ENCODE data around the gene HOPX. TPM values are rescaled to one million over a fixed set of nuclear protein-coding genes. Genes with fewer than 3 reads are reported as not detected.

The HOPX gene
- total and polyA plus RNA-seq, 4 donors: 0.51 to 20.4 (median 5.2) TPM

GRCh38 chr4:56692576-56692975 lies 11.5 kb upstream of the HOPX start:
- Histone ChIP-seq H3K27ac (ENCODE audit: low read depth in 1 of 2, low read length in 2 of 2) (no peak overlapping the region), H3K9me3 (ENCODE audit: control insufficient read depth, low read length) (no peaks in the 10 kb centered on the region), H3K36me3 (ENCODE audit: control insufficient read depth in 1 of 2, insufficient read depth in 2 of 2, low read length in 1 of 2) (no peaks in the 10 kb centered on the region), H3K4me3 (ENCODE audit: low read length in 2 of 2) (no peak overlapping the region), H3K4me1 (ENCODE audit: control insufficient read depth in 1 of 2, insufficient read depth in 2 of 2, low read length in 2 of 2) (no peaks in the 10 kb centered on the region), H3K27me3 (ENCODE audit: control insufficient read depth in 1 of 2, insufficient read depth in 2 of 2, low read length in 1 of 2) (no peaks in the 10 kb centered on the region)
- 39 to 47% methylated on average over 4 of the region's 4 CpGs for WGBS, 2 donors
- intact Hi-C loops (cut with DNase I): no loop called here
- DNase-seq (no peak), ATAC-seq (ENCODE audit: low FRiP score) (no peak)

GRCh38 chr4:56691425-56691824 lies 10.3 kb upstream of the HOPX start:
- no peaks in the 10 kb centered on the region for H3K4me1 ChIP-seq (ENCODE audit: control insufficient read depth in 1 of 2, insufficient read depth in 2 of 2, low read length in 2 of 2)
- H3K36me3 ChIP-seq (ENCODE audit: control insufficient read depth in 1 of 2, insufficient read depth in 2 of 2, low read length in 1 of 2): no peaks in the 10 kb centered on the region
- 59 to 64% methylated on average over 3 of the region's 3 CpGs for WGBS, 2 donors
- no peaks in the 10 kb centered on the region for H3K9me3 ChIP-seq (ENCODE audit: control insufficient read depth, low read length)
- intact Hi-C loops (cut with DNase I): no loop called here
- ATAC-seq (ENCODE audit: low FRiP score): no peak
- no peak for DNase-seq
- no peak overlapping the region for H3K4me3 ChIP-seq (ENCODE audit: low read length in 2 of 2)
- H3K27ac ChIP-seq (ENCODE audit: low read depth in 1 of 2, low read length in 2 of 2): no peak overlapping the region
- no peaks in the 10 kb centered on the region for H3K27me3 ChIP-seq (ENCODE audit: control insufficient read depth in 1 of 2, insufficient read depth in 2 of 2, low read length in 1 of 2)

GRCh38 chr4:56690393-56690792 lies 9.3 kb upstream of the HOPX start:
- ATAC-seq (ENCODE audit: low FRiP score) (no peak), DNase-seq (no peak)
- 68 to 78% methylated on average over 1 of the region's 1 CpG for WGBS, 2 donors
- intact Hi-C loops (cut with DNase I): no loop called here
- Histone ChIP-seq H3K9me3 (ENCODE audit: control insufficient read depth, low read length) (no peaks in the 10 kb centered on the region), H3K4me3 (ENCODE audit: low read length in 2 of 2) (no peak overlapping the region), H3K4me1 (ENCODE audit: control insufficient read depth in 1 of 2, insufficient read depth in 2 of 2, low read length in 2 of 2) (no peaks in the 10 kb centered on the region), H3K36me3 (ENCODE audit: control insufficient read depth in 1 of 2, insufficient read depth in 2 of 2, low read length in 1 of 2) (no peaks in the 10 kb centered on the region), H3K27ac (ENCODE audit: low read depth in 1 of 2, low read length in 2 of 2) (no peak overlapping the region), H3K27me3 (ENCODE audit: control insufficient read depth in 1 of 2, insufficient read depth in 2 of 2, low read length in 1 of 2) (no peaks in the 10 kb centered on the region)

DNA sequence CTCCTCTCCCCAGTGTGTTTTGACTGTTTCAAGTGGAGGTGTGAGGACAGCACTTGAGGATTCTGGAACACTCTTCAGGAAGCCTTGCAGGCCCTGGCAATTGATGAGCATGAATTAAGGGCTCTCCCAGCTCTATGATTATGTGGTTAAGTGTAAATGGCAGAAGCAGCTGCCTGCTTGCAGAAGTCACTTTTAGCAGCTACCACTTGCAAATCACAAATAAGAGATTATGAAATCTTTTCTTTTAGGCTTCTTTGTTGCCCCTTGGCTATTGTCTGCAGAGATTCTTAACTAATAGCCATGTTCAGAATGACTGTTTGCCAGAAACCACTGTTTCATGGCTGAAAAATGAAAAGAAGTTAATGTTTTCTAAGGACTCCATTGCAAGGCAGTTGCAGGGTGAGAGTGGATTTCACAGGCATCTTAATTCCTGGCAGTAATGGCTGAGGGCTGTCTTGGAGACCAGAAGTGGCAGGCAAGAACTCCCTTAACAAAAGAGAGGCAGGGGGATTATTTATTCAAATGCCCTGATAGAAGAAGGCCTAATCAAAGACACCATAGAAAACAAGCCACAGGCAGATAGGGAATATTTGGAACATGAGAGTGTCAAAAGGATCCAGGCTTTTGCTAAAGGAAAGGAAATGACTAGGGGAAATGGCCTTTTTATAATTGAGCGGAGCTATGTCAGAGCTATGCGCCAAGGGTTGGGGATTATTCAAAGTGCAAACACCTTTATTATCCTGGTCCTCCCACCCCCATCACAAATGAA lies 8.3 kb upstream of the HOPX start:
- H3K27me3 ChIP-seq (ENCODE audit: control insufficient read depth in 1 of 2, insufficient read depth in 2 of 2, low read length in 1 of 2): no peaks in the 10 kb centered on the region
- H3K36me3 ChIP-seq (ENCODE audit: control insufficient read depth in 1 of 2, insufficient read depth in 2 of 2, low read length in 1 of 2): no peaks in the 10 kb centered on the region
- no peak for ATAC-seq (ENCODE audit: low FRiP score)
- 90 to 92% methylated on average over 2 of the region's 2 CpGs for WGBS, 2 donors
- intact Hi-C loops (cut with DNase I): no loop called here
- H3K4me1 ChIP-seq (ENCODE audit: control insufficient read depth in 1 of 2, insufficient read depth in 2 of 2, low read length in 2 of 2): no peaks in the 10 kb centered on the region
- H3K4me3 ChIP-seq (ENCODE audit: low read length in 2 of 2): no peak overlapping the region
- no peaks in the 10 kb centered on the region for H3K9me3 ChIP-seq (ENCODE audit: control insufficient read depth, low read length)
- no peak overlapping the region for H3K27ac ChIP-seq (ENCODE audit: low read depth in 1 of 2, low read length in 2 of 2)
- no peak for DNase-seq

DNA sequence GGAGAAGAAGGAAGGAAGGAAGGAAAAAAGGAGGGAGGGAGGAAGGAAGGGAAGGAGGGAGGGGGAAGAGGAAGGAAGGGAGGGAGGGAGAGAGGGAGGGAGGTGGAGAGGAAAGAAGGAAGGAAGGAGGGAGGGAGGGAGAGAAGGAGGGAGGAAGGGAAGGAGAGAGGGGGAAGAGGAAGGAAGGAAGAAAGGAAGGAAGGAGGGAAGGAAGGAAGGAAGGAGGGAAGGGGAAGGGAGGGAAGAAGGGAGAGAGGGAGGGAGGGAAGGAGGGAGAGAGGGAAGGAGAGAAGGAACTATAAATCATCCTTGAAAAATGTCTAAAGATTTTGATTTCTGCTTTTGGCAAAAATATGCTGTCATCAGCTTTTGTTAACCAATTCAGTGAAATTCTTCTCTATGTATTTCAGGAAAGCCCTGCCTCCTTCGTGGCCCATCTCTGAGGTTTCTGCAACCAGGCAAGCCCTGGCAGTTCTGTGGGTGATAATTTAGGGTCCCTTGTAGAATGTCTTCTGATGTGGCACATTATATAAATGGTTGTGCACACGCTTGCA lies 7.1 kb upstream of the HOPX start:
- Histone ChIP-seq H3K4me1 (ENCODE audit: control insufficient read depth in 1 of 2, insufficient read depth in 2 of 2, low read length in 2 of 2) (no peaks in the 10 kb centered on the region), H3K36me3 (ENCODE audit: control insufficient read depth in 1 of 2, insufficient read depth in 2 of 2, low read length in 1 of 2) (no peaks in the 10 kb centered on the region), H3K9me3 (ENCODE audit: control insufficient read depth, low read length) (no peaks in the 10 kb centered on the region), H3K27ac (ENCODE audit: low read depth in 1 of 2, low read length in 2 of 2) (no peak overlapping the region), H3K4me3 (ENCODE audit: low read length in 2 of 2) (no peak overlapping the region), H3K27me3 (ENCODE audit: control insufficient read depth in 1 of 2, insufficient read depth in 2 of 2, low read length in 1 of 2) (no peaks in the 10 kb centered on the region)
- no peak for ATAC-seq (ENCODE audit: low FRiP score)
- WGBS, 2 donors: 73 to 76% methylated on average over 2 of the region's 2 CpGs
- DNase-seq: no peak
- intact Hi-C loops (cut with DNase I): no loop called here

DNA sequence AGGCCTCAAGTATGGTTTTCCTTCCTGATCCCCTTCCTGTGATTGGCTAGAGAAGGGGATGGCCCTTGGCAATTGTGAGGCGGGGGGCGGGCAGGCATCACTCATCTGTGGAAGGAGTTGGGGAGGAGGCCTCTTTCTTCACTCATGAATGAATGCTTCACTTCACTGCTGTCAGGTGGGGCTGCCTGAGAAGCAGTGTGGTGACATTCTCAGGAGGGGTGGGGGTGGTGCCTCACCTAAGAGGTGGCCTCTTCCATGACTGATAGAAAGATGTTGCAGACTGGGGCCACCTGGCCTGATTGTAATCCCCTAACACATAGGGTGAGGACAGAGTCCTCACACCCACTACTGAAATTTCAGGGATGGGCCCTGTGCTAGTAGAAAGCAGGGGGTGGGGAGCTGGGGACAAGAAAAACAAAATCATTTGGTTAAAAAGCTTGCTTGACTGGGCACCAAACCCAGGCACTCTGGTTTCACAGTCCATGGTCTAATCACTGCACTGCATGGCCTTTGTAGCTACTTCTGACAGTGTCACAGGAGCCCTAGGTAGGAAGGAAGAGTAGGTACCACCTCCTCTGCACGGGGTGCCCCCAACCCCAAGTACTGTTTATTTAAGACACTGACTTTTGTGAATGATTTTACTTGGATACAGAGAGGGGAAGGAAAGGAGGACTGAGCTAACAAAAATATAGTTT lies 5.6 kb upstream of the HOPX start:
- no peaks in the 10 kb centered on the region for H3K4me1 ChIP-seq (ENCODE audit: control insufficient read depth in 1 of 2, insufficient read depth in 2 of 2, low read length in 2 of 2)
- DNase-seq: no peak
- no peak overlapping the region for H3K27ac ChIP-seq (ENCODE audit: low read depth in 1 of 2, low read length in 2 of 2)
- ATAC-seq (ENCODE audit: low FRiP score): no peak
- H3K4me3 ChIP-seq (ENCODE audit: low read length in 2 of 2): no peak overlapping the region
- intact Hi-C loops (cut with DNase I): no loop called here
- H3K27me3 ChIP-seq (ENCODE audit: control insufficient read depth in 1 of 2, insufficient read depth in 2 of 2, low read length in 1 of 2): no peaks in the 10 kb centered on the region
- H3K9me3 ChIP-seq (ENCODE audit: control insufficient read depth, low read length): no peaks in the 10 kb centered on the region
- WGBS, 2 donors: 83 to 90% methylated on average over 3 of the region's 3 CpGs
- H3K36me3 ChIP-seq (ENCODE audit: control insufficient read depth in 1 of 2, insufficient read depth in 2 of 2, low read length in 1 of 2): no peaks in the 10 kb centered on the region

DNA sequence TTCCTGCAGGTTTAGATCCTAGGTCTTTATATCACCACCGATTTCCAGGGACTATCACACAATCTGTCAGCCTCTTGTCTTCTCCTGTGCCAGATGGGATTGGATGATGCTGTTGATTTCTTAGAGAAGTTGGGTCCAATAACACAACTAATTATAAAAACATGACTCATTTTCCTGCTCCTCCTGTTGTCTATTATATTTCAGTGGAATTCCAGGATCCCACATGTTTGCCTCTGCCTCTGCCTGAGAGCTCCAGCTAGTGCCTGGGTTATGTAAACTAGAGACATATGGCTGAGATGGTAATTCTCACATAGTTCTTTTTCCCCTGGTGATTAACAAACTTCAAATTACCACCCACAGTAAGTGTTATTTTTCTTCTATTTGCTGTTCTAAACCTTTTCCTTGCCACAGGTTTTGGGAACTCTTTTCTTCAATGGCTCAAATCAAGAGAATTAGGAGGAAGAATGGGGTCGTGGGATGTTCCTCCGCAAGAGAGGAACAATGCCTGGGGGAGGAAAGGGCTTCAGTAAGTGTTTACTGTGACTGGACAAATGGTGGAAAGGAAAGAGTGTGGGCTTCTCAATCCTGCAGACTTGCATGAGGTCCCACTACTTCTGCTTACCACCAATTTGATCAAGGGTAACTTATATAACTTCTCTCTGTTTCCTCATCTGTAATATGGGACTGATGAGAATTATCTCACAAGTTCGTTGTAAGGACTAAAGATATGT lies 3.4 kb upstream of the HOPX start:
- no peak overlapping the region for H3K4me3 ChIP-seq (ENCODE audit: low read length in 2 of 2)
- ATAC-seq (ENCODE audit: low FRiP score) (no peak), DNase-seq (no peak)
- H3K27ac ChIP-seq (ENCODE audit: low read depth in 1 of 2, low read length in 2 of 2): no peak overlapping the region
- intact Hi-C loops (cut with DNase I): no loop called here
- no peaks in the 10 kb centered on the region for H3K9me3 ChIP-seq (ENCODE audit: control insufficient read depth, low read length)
- no peaks in the 10 kb centered on the region for H3K4me1 ChIP-seq (ENCODE audit: control insufficient read depth in 1 of 2, insufficient read depth in 2 of 2, low read length in 2 of 2)
- WGBS, 2 donors: 76 to 79% methylated on average over 4 of the region's 4 CpGs
- H3K27me3 ChIP-seq (ENCODE audit: control insufficient read depth in 1 of 2, insufficient read depth in 2 of 2, low read length in 1 of 2): no peaks in the 10 kb centered on the region
- no peaks in the 10 kb centered on the region for H3K36me3 ChIP-seq (ENCODE audit: control insufficient read depth in 1 of 2, insufficient read depth in 2 of 2, low read length in 1 of 2)

DNA sequence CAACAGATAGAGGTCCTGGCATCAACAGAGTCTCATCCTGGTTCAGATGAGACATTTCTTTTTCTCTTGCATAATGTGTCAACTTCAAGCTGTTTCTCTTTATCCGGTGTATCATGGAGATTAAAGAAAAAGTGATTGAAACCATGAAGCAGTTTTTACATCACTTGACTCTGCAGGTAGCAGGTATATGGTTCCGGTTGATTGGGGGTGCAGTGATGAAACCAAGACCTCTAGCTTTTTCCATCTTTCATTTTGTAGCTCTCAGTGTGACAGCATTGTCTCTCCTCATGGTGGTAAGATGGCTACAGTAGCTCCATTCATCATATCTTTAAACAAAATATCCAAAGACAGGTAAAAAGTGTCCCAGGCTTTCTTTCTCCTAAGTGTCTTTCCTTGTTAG lies 2.4 kb upstream of the HOPX start:
- no peak for ATAC-seq (ENCODE audit: low FRiP score)
- 96 to 98% methylated on average over 2 of the region's 2 CpGs for WGBS, 2 donors

More for the DNA sequence above, 2.4 kb upstream of the HOPX start:
- Histone ChIP-seq H3K4me3 (ENCODE audit: low read length in 2 of 2) (no peak overlapping the region), H3K36me3 (ENCODE audit: control insufficient read depth in 1 of 2, insufficient read depth in 2 of 2, low read length in 1 of 2) (no peaks in the 10 kb centered on the region), H3K9me3 (ENCODE audit: control insufficient read depth, low read length) (no peaks in the 10 kb centered on the region), H3K27me3 (ENCODE audit: control insufficient read depth in 1 of 2, insufficient read depth in 2 of 2, low read length in 1 of 2) (no peaks in the 10 kb centered on the region), H3K27ac (ENCODE audit: low read depth in 1 of 2, low read length in 2 of 2) (no peak overlapping the region), H3K4me1 (ENCODE audit: control insufficient read depth in 1 of 2, insufficient read depth in 2 of 2, low read length in 2 of 2) (no peaks in the 10 kb centered on the region)
- no peak for DNase-seq
- intact Hi-C loops (cut with DNase I): no loop called here
